GM18861 (cell line): ENCODE data around the gene MINDY1.
A peak's percentile ranks its signal among the peaks of the same experiment; 100 is the strongest.

Experiments
- ATAC-seq: cut with Tn5 transposase; IDR thresholded peaks from one replicate; pipeline ENCODE4 v1.9.1; 2021; ENCODE audit not compliant: unreplicated experiment

MINDY1 gene, protein sequence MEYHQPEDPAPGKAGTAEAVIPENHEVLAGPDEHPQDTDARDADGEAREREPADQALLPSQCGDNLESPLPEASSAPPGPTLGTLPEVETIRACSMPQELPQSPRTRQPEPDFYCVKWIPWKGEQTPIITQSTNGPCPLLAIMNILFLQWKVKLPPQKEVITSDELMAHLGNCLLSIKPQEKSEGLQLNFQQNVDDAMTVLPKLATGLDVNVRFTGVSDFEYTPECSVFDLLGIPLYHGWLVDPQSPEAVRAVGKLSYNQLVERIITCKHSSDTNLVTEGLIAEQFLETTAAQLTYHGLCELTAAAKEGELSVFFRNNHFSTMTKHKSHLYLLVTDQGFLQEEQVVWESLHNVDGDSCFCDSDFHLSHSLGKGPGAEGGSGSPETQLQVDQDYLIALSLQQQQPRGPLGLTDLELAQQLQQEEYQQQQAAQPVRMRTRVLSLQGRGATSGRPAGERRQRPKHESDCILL

DNA sequence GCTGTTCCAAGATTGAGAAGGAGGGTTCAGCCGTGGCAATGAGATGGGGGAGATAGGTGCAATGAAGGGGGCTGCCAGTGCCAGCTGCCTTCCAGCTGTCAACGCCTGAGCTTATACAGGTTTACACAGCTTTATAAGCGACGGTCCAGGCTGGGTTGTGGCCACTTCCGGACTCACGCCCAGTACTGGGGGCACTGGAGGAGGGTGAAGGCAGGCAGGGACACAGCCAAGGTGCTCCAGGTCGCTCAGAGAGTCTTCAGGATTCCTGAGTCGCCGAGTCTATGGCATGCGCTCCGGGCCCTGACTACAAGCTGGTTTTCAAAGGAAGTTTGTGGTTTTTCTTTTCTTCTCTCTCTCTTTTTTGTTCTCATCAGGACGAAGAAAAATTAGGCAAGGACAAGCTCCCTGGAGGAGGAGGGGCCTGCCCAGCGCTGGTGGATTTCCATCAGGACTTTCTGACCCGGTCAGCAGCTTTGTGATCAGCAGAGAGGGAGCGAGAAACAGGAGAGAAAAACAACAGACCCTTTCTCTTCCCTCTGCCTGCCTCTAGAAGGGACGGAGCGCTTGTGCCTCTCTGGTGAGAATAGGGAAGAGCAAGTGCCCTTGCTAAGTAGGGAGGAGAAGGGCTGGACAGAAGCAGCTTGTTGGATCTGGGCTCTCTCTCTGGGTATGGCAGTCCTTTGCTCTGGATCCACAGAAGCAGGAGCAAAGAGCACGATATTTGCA lies at the start of gene MINDY1:
Gene MINDY1 (minus strand): TSS at position 576 of the 726 bp plus-strand sequence. CDS start 4,285 bp downstream, outside the sequence.
- ATAC-seq: no peak

- ATAC-seq: no peak
Observed at GRCh38 chr1:151056149-151056548, 49.4 kb upstream of the MINDY1 start.

DNA sequence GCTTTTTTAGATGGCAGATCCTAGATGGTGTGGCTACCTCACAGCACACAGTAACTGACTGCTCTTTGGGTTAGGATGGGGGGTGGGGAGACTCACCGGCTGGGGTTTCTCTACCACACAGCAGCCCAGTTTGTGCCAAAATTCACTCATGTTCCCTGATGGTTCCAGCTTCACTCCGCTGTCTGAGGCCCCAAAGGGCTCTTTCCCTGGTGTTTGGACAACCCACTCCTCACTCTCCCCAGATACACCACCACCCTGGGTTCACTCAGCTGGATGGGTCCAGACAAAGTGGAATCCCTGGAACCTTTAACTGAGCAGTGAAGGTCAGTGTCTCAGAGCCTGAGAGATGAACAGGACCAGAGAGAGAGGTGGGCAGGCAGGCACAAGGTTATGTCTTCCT lies 48.9 kb upstream of the MINDY1 start:
- ATAC-seq: no peak

GRCh38 chr1:151054971-151055547 lies 48.4 kb upstream of the MINDY1 start:
- ATAC-seq: no peak

DNA sequence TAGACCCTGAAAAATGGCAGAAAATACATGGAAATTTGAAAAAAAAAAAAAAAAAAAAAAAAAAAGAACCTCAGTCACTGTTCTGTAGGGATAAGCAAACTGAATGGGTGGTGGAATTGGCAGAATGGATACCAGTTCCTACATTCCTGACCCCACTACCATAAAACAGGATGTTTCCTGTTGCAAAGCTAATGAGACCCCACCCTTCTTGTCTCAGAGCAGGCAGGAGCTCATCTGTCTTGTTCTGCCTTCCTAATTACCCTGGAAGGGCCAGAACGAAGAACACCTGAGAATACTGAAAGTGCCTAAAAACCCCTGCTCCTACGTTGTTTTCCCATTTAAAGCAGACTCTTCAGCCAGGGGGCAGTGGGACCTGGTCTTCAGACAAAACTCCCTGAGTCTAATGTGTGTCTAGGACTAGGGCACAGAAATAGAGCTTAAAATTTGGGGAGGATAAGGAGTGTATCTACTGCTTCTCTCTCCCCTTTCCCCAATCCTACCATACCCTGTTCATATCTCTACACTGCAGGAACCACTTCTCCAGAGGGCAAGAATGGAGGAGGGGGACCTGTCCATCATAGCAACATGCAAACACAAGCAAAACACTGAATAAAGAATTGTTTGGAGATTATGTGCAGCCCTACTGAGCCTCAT lies 44.8 kb upstream of the MINDY1 start:
- ATAC-seq: no peak

DNA sequence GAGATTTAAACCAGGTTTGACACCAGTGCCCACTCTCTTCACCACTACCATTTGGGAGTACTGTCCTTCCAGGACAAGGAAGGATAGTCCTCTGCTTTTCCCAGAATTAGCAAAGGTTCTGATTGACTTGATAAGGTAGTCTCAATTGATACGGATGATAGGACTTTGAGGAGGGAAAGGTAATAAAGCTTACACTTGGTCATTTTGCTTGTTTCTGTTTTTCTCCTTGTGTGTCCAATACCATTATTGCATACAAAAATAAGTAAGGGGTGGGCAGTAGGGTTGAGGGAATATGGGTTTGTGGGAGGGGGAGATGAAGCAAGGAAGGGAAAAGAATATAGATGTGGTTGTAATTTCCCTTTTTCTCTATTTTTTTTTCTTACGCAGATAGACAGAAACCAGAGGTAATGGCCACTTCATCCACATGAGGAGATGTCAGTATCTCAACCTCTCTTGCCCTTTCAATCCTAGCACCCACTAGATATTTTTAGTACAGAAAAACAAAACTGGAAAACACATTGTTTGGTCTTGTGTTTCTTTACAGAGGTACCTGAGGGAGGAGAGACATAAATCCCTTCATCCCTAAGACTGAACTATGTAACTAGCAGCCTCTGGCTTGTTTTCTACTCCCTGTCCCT lies 43.5 kb upstream of the MINDY1 start:
- ATAC-seq: no peak

DNA sequence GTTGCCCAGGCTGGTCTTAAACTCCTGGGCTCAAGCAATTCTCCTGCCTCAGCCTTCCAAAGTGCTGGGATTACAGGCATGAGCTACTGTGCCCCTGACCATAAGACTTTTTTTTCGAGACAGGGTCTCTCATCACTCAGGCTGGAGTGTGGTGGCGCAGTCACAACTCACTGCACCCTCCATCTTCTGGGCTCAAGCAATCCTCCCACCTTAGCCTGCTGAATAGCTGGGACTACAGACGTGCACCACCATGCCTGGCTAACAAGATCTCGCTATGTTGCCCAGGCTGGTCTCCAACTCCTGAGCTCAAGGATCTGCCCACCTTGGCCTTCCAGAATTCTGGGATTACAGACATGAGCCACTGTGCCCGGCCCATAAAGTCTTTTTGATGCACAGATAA lies 42.8 kb upstream of the MINDY1 start:
- ATAC-seq: no peak

DNA sequence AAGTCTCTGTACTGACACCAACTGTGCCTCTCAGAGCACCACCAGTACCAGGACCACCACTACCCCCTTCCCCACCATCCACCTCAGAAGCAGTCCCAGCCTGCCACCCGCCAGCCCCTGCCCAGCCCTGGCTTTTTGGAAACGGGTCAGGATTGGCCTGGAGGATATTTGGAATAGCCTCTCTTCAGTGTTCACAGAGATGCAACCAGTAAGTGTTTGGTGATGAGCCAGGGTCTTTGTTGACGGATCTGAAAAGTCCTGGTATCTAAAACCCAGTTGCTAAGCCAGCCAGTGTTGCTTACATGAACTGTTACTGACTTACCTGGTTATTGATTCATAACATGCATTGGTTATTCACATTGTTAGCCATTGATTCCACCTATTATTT lies 41.9 kb upstream of the MINDY1 start:
- ATAC-seq: no peak

DNA sequence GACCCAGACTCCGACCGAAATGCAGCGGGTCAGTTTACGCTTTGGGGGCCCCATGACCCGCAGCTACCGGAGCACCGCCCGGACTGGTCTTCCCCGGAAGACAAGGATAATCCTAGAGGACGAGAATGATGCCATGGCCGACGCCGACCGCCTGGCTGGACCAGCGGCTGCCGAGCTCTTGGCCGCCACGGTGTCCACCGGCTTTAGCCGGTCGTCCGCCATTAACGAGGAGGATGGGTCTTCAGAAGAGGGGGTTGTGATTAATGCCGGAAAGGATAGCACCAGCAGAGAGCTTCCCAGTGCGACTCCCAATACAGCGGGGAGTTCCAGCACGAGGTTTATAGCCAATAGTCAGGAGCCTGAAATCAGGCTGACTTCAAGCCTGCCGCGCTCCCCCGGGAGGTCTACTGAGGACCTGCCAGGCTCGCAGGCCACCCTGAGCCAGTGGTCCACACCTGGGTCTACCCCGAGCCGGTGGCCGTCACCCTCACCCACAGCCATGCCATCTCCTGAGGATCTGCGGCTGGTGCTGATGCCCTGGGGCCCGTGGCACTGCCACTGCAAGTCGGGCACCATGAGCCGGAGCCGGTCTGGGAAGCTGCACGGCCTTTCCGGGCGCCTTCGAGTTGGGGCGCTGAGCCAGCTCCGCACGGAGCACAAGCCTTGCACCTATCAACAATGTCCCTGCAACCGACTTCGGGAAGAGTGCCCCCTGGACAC lies 41.4 kb upstream of the MINDY1 start:
- peak; percentile 39 for ATAC-seq

DNA sequence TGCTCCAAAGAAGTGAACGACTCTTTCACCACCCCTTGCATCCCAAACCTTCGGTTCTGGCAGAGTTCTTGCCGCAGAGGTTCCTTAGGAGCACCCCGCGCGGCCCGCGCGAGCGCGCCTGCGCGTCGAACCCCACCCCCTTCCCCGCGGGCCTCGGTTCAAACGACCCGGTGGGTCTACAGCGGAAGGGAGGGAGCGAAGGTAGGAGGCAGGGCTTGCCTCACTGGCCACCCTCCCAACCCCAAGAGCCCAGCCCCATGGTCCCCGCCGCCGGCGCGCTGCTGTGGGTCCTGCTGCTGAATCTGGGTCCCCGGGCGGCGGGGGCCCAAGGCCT lies 40.9 kb upstream of the MINDY1 start, which contains the start of gene C1orf56:
Gene C1orf56 (plus strand): TSS at position 161 of the 334 bp plus-strand sequence. CDS start 97 bp downstream, at position 258.
- ATAC-seq: no peak

DNA sequence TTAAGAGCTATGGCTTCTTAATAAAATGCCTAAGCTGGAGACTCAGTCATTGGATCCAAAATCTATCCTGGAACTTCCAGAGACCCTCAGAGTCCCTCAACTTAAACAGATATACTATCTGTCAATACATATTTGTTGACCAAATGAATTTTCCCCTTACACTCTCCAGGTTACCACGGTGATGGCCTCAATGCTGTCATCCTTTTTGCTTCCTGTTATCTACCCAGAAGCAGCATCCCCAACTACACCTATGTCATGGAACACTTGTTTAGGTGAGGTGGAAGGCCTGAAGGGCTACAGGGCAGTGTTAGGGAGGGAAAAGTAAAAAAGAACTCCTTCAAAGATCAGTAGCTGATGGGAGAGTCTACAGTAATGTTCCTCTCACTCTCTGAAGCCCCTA lies 36.5 kb upstream of the MINDY1 start:
- no peak for ATAC-seq

DNA sequence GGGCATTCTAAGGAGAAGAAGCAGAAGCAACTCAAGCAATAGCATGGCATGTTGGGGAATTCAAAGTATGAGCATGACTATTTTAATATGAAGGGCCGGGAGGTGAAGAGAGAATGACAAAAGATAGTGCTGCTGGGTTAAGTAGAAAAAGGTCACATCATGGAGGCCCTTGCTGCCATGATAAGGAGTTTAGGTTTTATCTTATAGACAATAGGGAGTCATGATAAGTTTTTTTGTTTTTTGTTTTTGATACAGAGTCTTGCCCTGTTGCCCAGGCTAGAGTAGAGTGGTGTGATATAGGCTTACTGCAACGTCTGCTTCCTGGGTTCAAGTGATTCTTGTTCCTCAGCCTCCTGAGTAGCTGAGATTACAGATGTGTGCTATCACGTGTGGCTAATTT lies 32.8 kb upstream of the MINDY1 start:
- no peak for ATAC-seq

- ATAC-seq: no peak
Observed at GRCh38 chr1:151037032-151037431, 30.3 kb upstream of the MINDY1 start.

DNA sequence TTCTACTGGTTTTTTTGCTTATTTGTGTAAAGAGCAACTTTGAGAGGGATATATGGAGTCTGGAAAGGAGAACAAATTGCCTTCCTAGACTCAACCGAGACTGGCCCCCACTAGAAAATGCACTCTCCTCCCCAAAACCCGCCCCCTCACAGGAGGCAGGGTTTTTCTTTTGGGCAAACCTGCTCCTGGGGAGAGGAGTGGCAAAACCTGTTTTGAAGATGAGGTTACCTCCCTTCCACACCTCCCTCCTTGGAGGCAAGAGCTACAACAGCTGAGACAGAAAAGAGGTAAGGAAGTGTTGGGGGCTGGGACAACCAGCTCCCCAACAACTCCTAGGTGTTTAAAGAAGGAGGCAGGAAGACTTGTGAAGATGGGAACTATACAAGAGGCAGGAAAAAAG lies 29.7 kb upstream of the MINDY1 start, which contains the start of gene BNIPL:
Gene BNIPL (plus strand): TSS at position 231 of the 400 bp plus-strand sequence. CDS start 140 bp downstream, at position 371.
- ATAC-seq: no peak

DNA sequence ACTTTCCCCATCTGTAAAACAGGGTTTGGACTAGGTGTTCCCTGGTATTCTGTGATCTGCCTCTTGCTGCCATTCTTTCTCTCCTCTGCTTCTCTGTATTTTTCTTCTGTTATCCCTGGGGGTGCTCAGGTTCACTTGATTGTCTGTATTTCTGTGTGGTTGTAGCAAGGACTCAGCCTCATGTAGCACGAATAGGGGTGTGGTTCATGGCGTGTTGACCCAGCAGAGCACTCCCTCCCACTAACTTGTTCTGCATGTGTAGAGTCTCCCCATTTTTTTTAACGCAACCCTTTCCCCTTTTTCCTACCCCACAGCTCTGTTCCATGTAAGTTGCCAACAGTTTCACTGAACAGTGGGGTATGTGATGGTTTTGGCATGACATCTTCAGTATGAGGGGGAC lies 28.5 kb upstream of the MINDY1 start:
- no peak for ATAC-seq

- no peak for ATAC-seq
Observed at GRCh38 chr1:151032164-151032563, 25.5 kb upstream of the MINDY1 start.

DNA sequence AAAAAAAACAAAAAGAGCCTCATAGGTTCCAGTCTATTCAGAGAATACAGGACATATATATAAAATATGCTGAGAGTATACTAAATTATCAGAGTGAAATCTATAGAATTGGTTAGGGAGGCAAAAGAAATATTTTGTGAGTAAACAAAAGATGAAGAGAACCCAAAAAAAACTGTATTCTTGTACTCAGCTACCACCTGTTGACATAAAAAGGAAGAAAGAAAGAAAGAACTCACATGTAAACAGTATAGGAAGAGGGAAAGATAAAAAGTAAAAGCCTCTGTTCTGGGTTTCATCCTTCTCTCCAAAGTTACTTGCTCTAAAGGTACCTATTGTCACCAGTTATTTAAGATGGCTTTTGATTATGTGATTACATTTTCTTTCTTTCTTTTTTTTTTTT lies 19.8 kb upstream of the MINDY1 start:
- ATAC-seq: no peak

DNA sequence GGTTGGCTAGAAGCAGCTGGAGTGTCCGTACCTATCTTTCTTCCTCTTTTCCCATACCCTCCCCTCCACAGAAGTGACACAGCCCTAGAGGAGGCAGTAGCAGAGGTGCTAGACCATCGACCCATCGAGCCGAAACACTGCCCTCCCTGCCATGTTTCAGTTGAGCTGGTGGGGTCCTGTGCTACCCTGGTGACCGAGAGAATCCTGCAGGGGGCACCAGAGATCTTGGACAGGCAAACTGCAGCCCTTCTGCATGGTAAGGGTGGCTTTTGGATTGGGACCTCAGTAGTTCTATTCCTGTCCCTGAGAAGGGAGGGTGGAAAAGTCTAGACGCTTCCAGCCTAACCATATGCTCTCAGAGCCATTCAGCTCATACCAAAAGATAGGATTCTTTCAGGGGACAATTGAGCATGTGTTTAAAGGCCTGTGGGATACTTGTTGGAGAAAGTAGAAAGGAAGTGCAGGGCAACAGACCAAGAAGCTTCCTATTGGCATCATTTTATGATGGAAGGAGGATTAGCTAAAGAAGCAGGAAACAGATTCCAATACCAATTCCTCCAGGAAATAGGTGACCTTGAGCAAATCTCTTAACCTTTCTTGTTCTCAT lies 17.9 kb upstream of the MINDY1 start:
- no peak for ATAC-seq

DNA sequence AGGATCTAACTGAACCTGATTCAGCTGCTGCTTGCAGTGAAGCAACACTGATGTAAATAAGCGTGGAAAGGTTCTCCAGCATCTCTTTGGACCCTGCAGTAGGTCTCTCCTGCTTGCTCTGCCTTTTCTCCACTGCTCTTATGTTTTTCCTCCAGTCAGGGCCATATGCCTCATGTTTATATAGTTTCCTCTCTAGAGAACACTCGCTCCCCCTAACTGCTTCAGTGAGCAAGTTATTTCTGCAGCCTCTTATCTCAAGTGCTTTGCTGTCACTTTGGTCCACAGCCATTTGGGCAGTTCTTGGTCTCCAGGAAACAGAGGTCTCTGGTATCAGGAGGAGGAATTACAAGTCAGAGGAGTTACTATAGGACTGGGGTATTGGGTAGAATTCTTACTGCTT lies 6.8 kb upstream of the MINDY1 start:
- ATAC-seq: no peak
